ENCODE results near the gene RPTOR.

- TF ChIP-seq CTCF (conservative IDR thresholded peaks at IDR 0.05 in 1 of 2, IDR thresholded peaks at IDR 0.05 in 1 of 2; ENCODE audit: low read depth in 1 of 2, low read length in 2 of 2) (peak in 1 of 2 donors; percentile 30), EZH2 (IDR thresholded peaks at IDR 0.05; ENCODE audit: low read length, missing control alignments) (no peak)
Measured at GRCh38 chr17:80755650-80756405, 211.2 kb downstream of the RPTOR start.
